Stimulated activated CD8-positive, alpha-beta memory T cell treated with anti-CD3 and anti-CD28 coated beads, Interleukin-12 subunit alpha, Interleukin-12 subunit beta, amount 100 ng/mL, for 1 hour (primary cell): ENCODE results near the gene TCEA2.
A peak's percentile ranks its signal among the peaks of the same experiment; 100 is the strongest.
"Not testable (repeated sequence)": the region's sequence is repeated elsewhere in the genome, so short reads cannot be mapped to it uniquely, and the experiment has no call there.

ENCODE experiments used
- DNase-seq: peaks from one replicate; pipeline ENCODE4 v3.0.0-alpha.2; 2020; ENCODE audit warnings: low read depth

The TCEA2 gene

DNA sequence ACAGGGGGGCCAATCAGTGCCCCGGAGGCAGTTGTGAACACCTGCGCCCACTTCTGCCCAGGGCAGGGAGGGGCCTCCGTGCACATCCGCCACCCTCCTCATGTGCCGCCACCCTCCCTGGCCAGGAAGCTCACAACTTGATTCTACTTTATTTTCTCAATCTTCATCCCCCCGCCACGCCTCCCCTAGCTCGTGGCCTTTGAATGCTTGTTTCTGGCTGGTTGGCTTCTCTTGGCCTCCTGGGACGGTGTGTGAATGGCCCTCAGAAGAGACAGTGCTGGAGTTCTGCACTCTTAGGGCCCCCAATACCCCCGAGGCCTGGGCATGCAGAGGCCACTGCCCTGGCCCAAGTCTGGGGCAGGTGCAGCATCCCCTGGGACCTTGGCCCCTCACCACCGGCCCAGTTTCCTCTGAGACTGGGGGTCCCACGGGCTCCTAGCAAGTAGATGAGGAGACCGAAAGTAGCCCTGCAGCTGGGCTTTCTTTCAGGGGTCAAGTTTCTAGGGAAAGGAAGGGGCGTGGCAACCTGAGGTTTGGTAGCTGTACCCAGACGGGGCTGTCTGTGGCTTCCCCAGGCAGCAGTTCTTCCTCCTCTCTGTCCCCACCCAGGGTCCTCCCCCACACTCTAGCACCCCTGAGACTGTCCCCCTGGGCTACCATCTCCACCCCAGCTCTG is 15.0 kb downstream of the TCEA2 start:
- DNase-seq, result peak; percentile 42

GRCh38 chr20:64078934-64079272 is 15.9 kb downstream of the TCEA2 start:
- no peak for DNase-seq

DNA sequence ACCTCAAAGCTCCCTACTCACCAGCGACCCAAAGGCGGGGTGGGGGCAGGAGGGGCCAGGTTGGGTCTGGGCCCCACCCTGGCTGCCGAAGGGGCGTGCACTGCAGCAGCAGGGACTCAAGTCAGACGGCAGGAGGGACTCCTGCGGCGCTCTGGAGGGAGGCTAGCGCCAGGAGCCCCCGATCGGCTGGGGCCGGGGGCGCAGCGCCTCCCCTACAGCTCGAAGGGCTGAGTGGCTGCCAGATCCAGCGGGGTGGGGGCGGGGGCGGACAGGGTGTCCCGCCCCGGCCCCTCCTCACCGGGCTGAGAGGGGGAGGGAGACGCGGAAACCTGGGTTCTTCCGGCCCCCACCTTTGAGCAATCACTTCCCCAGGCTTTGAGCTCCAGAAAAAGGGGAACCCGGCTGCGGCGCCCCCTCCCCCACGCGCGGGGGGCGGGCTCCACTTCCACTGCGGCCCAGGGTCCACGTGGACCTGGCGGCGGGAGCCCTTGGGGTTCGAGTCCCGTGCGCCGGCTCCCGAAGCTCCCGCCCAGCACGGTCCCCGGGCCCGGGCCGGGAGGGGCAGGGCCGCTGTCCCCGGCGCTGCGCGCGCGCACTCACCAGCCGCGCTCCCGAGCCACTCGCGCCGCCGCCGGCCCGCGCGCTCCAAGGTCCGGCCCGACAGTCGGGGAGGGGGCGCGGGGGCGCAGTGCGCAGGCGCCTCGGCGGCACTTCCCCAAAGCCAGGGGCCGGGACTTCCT is 16.4 kb downstream of the TCEA2 start, which contains the start of gene RGS19:
RGS19 (minus strand) TSS at position 246 of the 740 bp plus-strand sequence. CDS start 2,632 bp downstream, outside the sequence.
- DNase-seq, result peak; percentile 38

- DNase-seq, result no peak
These were observed 17.2 kb downstream of the TCEA2 start, which contains the start of gene OPRL1 for GRCh38 chr20:64080013-64080812. Gene OPRL1 (plus strand): TSS chr20:64080082. CDS start chr20:64092721, 12,639 bp downstream.

- DNase-seq, result no peak
These were observed 18.0 kb downstream of the TCEA2 start for GRCh38 chr20:64080813-64081623.

DNA sequence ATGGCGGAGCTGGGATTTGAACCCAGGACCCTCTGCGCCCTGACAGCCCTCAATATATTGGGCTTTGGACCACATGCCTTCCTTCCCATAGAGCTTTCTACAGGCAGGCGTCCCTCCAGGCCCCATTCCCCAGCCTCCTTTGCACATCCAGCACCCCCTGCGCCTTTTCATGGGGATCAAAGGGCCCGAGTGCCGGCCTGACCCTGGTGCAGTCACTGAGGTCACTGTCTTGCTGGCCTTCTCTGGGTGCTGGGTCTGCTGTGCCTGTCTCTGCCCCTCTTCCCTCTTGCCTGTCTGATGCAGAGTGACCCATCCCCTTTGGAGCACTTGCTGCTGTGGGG is 18.6 kb downstream of the TCEA2 start:
- no peak for DNase-seq

DNA sequence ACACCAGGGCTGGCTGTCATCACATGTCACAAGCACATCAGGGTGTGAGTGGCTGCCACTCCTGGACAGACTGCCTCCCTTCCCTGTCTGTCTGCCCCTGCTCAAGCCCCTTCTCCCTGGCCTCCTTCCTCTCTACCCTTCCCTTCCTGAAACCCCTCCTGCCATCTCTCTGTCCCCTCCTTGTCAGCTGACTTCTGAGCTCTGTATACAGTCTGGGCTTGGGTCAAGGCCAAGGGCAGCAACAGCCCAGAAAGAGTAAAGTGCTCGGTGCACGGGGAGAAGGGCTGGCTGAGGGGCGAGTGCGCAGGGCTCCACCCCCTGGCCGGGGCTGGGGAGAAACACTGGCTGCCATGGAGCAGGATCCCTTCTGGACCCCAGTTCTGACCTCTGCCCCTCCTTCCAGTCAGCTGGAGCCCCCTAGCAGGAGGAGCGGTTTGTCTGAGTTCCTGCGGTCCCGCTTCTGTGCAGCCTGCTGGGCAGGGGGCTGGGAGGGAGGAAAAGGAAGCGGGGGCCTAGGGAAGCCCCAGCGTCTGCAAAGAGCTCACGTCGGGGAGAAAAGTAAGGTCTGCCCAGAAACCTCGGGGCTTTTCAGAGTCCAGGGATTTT is 19.2 kb downstream of the TCEA2 start:
- no peak for DNase-seq

GRCh38 chr20:64082820-64083377 is 19.9 kb downstream of the TCEA2 start:
- no peak for DNase-seq

DNA sequence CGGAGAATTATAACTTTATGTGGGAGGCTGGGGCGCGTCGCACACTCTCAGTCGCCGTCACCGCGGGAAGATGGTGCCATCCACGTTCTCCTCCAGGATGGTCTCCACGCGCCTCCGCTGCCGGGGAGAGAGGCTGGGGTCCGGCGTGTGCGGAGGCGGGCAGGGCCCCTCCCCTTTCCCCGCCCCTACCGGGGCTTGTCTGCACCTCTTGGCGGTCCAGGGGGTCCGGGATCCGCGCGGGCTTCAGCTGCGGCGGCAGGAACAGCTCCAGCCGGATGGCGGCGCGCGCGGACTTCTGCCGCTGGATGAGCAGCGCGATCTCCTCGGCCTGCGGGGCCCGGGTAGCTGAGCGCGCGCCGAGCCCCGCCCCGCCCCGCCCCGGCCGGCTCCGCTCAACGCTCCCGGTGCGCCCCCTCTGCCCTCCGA is 20.4 kb downstream of the TCEA2 start:
- peak; percentile 35 for DNase-seq

DNA sequence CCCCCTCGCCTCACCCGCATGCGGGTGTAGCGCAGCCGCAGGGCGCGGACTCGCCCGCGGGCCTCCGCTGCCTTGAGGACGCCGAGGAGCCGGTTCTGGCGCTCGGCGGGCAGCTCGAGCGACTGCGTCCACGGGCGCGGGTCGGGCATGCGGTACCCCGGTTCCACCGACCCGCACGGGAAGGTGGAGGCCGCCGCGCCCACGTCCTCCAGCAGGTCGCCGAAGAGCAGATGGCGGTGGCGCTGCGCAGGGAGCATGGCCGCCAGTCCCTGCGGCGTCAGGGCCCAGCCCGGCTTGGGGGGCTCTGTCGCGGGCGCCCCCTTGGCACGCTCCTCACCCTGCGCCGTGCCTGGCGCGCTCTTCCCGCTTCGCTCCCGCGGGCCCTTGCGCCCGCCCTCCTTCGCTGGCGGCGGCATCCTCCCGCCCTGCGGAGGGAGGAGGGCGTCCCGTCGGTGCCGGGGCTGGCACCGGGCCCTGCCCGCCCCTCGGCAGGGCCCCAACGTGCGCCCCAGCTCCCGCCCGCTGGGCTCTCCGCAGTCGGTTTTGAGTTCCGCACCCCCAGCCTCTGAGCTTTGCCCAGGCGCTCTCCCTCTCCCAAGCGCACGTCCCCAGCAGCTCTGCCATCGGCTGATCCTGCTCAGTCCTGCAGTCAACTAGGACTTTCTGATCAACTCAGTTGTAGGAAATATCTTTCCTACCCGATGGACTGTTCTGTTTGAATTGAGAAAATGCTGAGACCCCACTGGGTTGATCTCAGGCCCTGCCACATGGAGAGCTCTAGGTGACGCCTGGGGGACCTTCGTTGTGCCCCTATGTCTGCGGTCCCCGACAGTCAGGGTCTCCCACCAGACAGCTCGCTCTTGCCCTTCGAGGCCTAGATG is 21.0 kb downstream of the TCEA2 start, which contains the start of gene LKAAEAR1:
LKAAEAR1 (minus strand) TSS at position 595 of the 881 bp plus-strand sequence; CDS start at position 416, 179 bp downstream.
- DNase-seq, result no peak

DNA sequence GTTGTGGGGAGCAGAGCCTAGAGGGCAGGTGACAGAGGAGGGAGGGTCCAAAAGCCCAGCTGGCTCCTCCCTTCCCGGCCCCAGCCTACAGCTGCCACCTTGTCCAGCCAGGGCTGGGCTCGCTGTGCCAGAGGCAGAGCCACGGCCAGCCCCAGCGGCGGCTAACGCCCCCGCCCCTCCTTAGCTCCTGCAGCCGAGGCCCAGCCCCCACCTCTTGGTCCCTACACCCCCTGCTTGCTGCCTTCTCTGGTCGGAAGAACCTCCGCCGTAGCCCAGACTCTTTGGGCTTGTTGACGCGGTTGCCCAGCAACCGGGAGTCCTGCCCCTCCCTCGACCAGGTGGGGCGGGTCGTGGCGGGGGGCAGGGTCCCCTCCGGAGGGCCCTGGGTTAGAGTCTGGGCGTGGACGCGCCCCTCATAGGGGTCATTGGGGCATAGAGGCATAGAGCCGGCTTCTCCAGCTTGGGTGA is 21.7 kb downstream of the TCEA2 start:
- DNase-seq, result no peak

- no peak for DNase-seq
These were observed 23.8 kb downstream of the TCEA2 start for GRCh38 chr20:64086801-64087200.

DNA sequence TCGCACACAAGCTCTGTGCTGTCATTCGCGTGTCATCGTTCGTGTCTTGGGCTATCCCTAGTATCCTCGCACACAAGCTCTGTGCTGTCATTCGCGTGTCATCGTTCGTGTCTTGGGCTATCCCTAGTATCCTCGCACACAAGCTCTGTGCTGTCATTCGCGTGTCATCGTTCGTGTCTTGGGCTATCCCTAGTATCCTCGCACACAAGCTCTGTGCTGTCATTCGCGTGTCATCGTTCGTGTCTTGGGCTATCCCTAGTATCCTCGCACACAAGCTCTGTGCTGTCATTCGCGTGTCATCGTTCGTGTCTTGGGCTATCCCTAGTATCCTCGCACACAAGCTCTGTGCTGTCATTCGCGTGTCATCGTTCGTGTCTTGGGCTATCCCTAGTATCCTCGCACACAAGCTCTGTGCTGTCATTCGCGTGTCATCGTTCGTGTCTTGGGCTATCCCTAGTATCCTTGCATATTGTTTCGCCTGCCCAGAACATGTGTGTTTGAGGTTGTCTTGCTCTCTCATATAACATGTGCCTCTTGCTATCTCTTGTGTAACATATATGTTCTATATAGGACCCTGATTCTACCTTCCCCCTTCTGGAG is 24.3 kb downstream of the TCEA2 start:
- not testable (repeated sequence) for DNase-seq

GRCh38 chr20:64088586-64088985 is 25.6 kb downstream of the TCEA2 start:
- not testable (repeated sequence) for DNase-seq

DNA sequence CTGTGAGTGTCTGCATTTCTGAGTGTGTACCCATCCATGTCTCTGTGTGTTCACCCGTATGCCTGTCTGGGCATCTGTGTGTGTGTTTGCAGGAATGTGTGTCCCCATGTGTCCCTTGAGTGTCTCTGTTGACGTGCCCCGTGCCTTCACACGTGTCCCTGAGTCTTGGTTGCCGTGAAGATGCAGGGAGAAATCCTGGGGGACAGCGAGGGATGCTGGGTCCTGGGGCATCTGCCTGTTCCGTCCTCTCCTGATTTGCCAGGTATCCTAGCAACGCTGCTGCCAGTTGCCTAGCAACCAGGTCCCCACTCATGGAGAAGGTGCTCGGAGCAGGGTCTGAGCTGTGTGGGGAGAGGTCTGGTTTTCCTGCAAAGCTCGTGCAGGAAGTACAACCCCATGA is 27.2 kb downstream of the TCEA2 start:
- no peak for DNase-seq

DNA sequence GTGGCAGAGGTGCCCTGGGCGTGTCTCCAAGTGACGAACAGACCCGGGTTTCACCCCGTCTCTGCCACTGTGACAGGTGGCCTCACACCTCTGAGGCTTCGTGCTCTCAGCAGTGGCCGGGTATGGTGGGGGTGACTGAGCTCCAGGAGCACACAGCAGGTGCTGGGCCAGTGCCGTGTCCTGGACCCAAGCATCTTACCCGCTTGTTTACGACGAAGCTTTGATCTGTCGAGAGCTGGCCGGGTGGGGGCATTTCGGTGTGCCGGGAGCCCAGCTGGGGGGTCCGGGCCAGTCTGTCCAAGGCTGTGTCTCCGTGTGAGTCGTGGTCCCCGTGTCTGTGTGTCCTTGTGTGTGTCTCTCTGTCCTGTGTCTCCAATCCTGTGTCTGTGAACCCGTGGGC is 28.3 kb downstream of the TCEA2 start:
- no peak for DNase-seq

- no peak for DNase-seq
These were observed 28.8 kb downstream of the TCEA2 start for GRCh38 chr20:64091770-64092169.

- no peak for DNase-seq
These were observed 29.4 kb downstream of the TCEA2 start for GRCh38 chr20:64092258-64093012.
